ENCODE results near the gene BMP6. TPM values are rescaled to one million over a fixed set of nuclear protein-coding genes. Genes with fewer than 3 reads are reported as not detected.

The BMP6 gene
- total and polyA plus RNA-seq, 2 of the 8 experiments (the other 6 are each of a cell fraction or from before 2014, with no cell fraction given): 2.0 to 2.1 TPM

- TF ChIP-seq EZH2 (IDR thresholded peaks at IDR 0.05; ENCODE audit: low read depth, low read length, severe bottlenecking): no peak
Observed at GRCh38 chr6:7905416-7905815, 179.5 kb downstream of the BMP6 start (continued).

All from H1 (cell line).